ENCODE results near the gene PRDX3.
"Not testable (repeated sequence)": the region's sequence is repeated elsewhere in the genome, so short reads cannot be mapped to it uniquely, and the experiment has no call there.

PRDX3 gene

GRCh38 chr10:119161680-119162451 is 16.7 kb downstream of the PRDX3 start:
- no peak for TF ChIP-seq CTCF (IDR thresholded peaks at IDR 0.05; ENCODE audit: insufficient read depth, low read length, poor library complexity, severe bottlenecking)
- Histone ChIP-seq H3K27me3 (replicated peaks; ENCODE audit: control insufficient read depth, insufficient read depth, low read length) (no peaks in the 10 kb centered on the region), H3K4me3 (replicated peaks; ENCODE audit: low read depth, low read length) (no peak overlapping the region), H3K36me3 (ENCODE audit: control insufficient read depth, insufficient read depth, low read length) (peaks cover 14% of the 10 kb centered on the region)
- no peak for DNase-seq (ENCODE audit: extremely low read depth, insufficient read length)

GRCh38 chr10:119159332-119159731 is 19.3 kb downstream of the PRDX3 start:
- no peak for TF ChIP-seq CTCF (IDR thresholded peaks at IDR 0.05; ENCODE audit: insufficient read depth, low read length, poor library complexity, severe bottlenecking)
- no peaks in the 10 kb centered on the region for H3K27me3 ChIP-seq (replicated peaks; ENCODE audit: control insufficient read depth, insufficient read depth, low read length)
- H3K4me3 ChIP-seq (replicated peaks; ENCODE audit: low read depth, low read length) = no peak overlapping the region
- no peak for DNase-seq (ENCODE audit: extremely low read depth, insufficient read length)
- H3K36me3 ChIP-seq (ENCODE audit: control insufficient read depth, insufficient read depth, low read length) = peaks cover 20% of the 10 kb centered on the region

- DNase-seq (ENCODE audit: extremely low read depth, insufficient read length) = no peak
- TF ChIP-seq CTCF (IDR thresholded peaks at IDR 0.05; ENCODE audit: insufficient read depth, low read length, poor library complexity, severe bottlenecking) = no peak
- no peak overlapping the region for H3K4me3 ChIP-seq (replicated peaks; ENCODE audit: low read depth, low read length)
- H3K36me3 ChIP-seq (ENCODE audit: control insufficient read depth, insufficient read depth, low read length) = peaks cover 17% of the 10 kb centered on the region
- H3K27me3 ChIP-seq (replicated peaks; ENCODE audit: control insufficient read depth, insufficient read depth, low read length) = no peaks in the 10 kb centered on the region
These were observed 25.0 kb downstream of the PRDX3 start for GRCh38 chr10:119153661-119154060.

- TF ChIP-seq CTCF (IDR thresholded peaks at IDR 0.05; ENCODE audit: insufficient read depth, low read length, poor library complexity, severe bottlenecking) = no peak
- no peak overlapping the region for H3K4me3 ChIP-seq (replicated peaks; ENCODE audit: low read depth, low read length)
- no peaks in the 10 kb centered on the region for H3K27me3 ChIP-seq (replicated peaks; ENCODE audit: control insufficient read depth, insufficient read depth, low read length)
- DNase-seq (ENCODE audit: extremely low read depth, insufficient read length) = no peak
- peaks cover 15% of the 10 kb centered on the region for H3K36me3 ChIP-seq (ENCODE audit: control insufficient read depth, insufficient read depth, low read length)
These were observed 25.6 kb downstream of the PRDX3 start for GRCh38 chr10:119153041-119153440.

GRCh38 chr10:119151601-119152000 is 27.0 kb downstream of the PRDX3 start:
- H3K27me3 ChIP-seq (replicated peaks; ENCODE audit: control insufficient read depth, insufficient read depth, low read length); DNase-seq (ENCODE audit: extremely low read depth, insufficient read length); H3K4me3 ChIP-seq (replicated peaks; ENCODE audit: low read depth, low read length): not testable (repeated sequence)
- peaks cover 14% of the 10 kb centered on the region for H3K36me3 ChIP-seq (ENCODE audit: control insufficient read depth, insufficient read depth, low read length)

- Histone ChIP-seq H3K36me3 (ENCODE audit: control insufficient read depth, insufficient read depth, low read length) (peaks cover 8% of the 10 kb centered on the region), H3K27me3 (replicated peaks; ENCODE audit: control insufficient read depth, insufficient read depth, low read length) (no peaks in the 10 kb centered on the region), H3K4me3 (replicated peaks; ENCODE audit: low read depth, low read length) (no peak overlapping the region)
- DNase-seq (ENCODE audit: extremely low read depth, insufficient read length) = no peak
- no peak for TF ChIP-seq CTCF (IDR thresholded peaks at IDR 0.05; ENCODE audit: insufficient read depth, low read length, poor library complexity, severe bottlenecking)
These were observed 28.9 kb downstream of the PRDX3 start for GRCh38 chr10:119149729-119150128.

All from GM06990 (cell line).